ENCODE data around the gene COPS2. TPM values are rescaled to one million over a fixed set of nuclear protein-coding genes. Genes with fewer than 3 reads are reported as not detected.

The COPS2 gene
- total and polyA plus RNA-seq, 9 of the 15 experiments (the other 6 are each of a cell fraction or from before 2014, with no cell fraction given), result 66.4 to 154 (median 117) TPM

DNA sequence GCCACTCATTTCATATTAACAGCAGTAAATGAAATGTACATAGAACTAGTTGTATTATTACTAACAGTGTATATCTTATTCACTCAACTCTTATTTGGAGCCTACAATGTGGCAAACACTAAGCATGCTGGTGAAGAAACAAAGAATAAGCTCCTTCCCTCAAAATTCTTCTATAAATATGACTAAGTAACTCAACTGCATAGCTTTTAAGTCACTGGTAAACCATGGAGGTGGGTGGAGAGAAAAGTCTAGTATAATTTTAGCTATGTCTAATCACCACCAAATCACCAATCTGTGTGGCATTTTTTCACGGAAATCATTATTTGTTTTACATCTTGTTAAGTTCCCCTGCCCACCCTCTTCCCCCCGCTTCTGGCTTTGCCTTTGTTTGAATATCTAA lies 17.5 kb downstream of the COPS2 start:
- WGBS (ENCODE audit: insufficient coverage, low coverage, missing lambda C conversion rate), result 76% methylated on average over 2 of the region's 2 CpGs
- no peaks in the 10 kb centered on the region for H3K27me3 ChIP-seq (ENCODE audit: control insufficient read depth in 2 of 2, insufficient read depth in 2 of 2, low read length in 2 of 2)
- DNase-seq (ENCODE audit: extremely low read depth in 1 of 4, low spot score in 3 of 4) (no peak), FAIRE-seq (no peak), ATAC-seq (no peak)
- in situ Hi-C loops (cut with MboI), result no loop called here
- no peaks in the 10 kb centered on the region for H3K9me3 ChIP-seq (replicated peaks; ENCODE audit: control insufficient read depth, insufficient read depth, low read depth, low read length)
- H3K27ac ChIP-seq (ENCODE audit: extremely low read depth, low read depth, low read length), result no peak overlapping the region
- peaks cover 30% of the 10 kb centered on the region; the same call in 2 of the 3 replicates for H3K79me2 ChIP-seq (ENCODE audit: control insufficient read depth, insufficient read depth, low read length)
- POLR2A ChIA-PET, result interaction anchor here (0.7 kb wide), 1 partner anchor 15 kb away, joined by 3 read pairs; no protein-coding TSS in a partner anchor
- H2AFZ ChIP-seq (ENCODE audit: low read depth, low read length), result no peak overlapping the region
- H3K36me3 ChIP-seq (ENCODE audit: control insufficient read depth, insufficient read depth, low read length), result peaks cover 95% of the 10 kb centered on the region
- BruUV-seq (replicated peaks), result no TSS peak
- intact Hi-C loops (cut with micrococcal nuclease), result no loop called here
- H3K9me1 ChIP-seq (ENCODE audit: control insufficient read depth, insufficient read depth, low read length), result no peaks in the 10 kb centered on the region
- H3K4me1 ChIP-seq (replicated peaks in 1 of 2; ENCODE audit: control insufficient read depth in 2 of 2, insufficient read depth in 2 of 2, low read length in 2 of 2), result no peaks in the 10 kb centered on the region
- no peaks in the 10 kb centered on the region for H4K20me1 ChIP-seq (replicated peaks; ENCODE audit: control insufficient read depth, insufficient read depth, low read length)
- no peak overlapping the region for H3K4me3 ChIP-seq
- CTCF ChIA-PET (ENCODE audit: low intra/inter-chr PET ratio), result no interaction called here
- no peak overlapping the region for H3K9ac ChIP-seq (ENCODE audit: insufficient read depth in 1 of 2, low read depth in 2 of 2, low read length in 2 of 2)
- no peak overlapping the region for H3K4me2 ChIP-seq (ENCODE audit: insufficient read depth, low read length)
- no peak for TF ChIP-seq SP1 (CRISPR knock-in tag; IDR thresholded peaks at IDR 0.05)
- no peak for TF ChIP-seq TBL1XR1 (IDR thresholded peaks at IDR 0.05; ENCODE audit: low read length in 2 of 2)
- TF ChIP-seq SAFB2 (IDR thresholded peaks at IDR 0.05; ENCODE audit: borderline replicate concordance, low read depth, low read length, severe bottlenecking), result no peak
- TF ChIP-seq EP300 (IDR thresholded peaks at IDR 0.05; ENCODE audit: low read length), result no peak
- no peak for TF ChIP-seq KLF1 (tag; IDR thresholded peaks at IDR 0.05)
- TF ChIP-seq, protein P1, sequence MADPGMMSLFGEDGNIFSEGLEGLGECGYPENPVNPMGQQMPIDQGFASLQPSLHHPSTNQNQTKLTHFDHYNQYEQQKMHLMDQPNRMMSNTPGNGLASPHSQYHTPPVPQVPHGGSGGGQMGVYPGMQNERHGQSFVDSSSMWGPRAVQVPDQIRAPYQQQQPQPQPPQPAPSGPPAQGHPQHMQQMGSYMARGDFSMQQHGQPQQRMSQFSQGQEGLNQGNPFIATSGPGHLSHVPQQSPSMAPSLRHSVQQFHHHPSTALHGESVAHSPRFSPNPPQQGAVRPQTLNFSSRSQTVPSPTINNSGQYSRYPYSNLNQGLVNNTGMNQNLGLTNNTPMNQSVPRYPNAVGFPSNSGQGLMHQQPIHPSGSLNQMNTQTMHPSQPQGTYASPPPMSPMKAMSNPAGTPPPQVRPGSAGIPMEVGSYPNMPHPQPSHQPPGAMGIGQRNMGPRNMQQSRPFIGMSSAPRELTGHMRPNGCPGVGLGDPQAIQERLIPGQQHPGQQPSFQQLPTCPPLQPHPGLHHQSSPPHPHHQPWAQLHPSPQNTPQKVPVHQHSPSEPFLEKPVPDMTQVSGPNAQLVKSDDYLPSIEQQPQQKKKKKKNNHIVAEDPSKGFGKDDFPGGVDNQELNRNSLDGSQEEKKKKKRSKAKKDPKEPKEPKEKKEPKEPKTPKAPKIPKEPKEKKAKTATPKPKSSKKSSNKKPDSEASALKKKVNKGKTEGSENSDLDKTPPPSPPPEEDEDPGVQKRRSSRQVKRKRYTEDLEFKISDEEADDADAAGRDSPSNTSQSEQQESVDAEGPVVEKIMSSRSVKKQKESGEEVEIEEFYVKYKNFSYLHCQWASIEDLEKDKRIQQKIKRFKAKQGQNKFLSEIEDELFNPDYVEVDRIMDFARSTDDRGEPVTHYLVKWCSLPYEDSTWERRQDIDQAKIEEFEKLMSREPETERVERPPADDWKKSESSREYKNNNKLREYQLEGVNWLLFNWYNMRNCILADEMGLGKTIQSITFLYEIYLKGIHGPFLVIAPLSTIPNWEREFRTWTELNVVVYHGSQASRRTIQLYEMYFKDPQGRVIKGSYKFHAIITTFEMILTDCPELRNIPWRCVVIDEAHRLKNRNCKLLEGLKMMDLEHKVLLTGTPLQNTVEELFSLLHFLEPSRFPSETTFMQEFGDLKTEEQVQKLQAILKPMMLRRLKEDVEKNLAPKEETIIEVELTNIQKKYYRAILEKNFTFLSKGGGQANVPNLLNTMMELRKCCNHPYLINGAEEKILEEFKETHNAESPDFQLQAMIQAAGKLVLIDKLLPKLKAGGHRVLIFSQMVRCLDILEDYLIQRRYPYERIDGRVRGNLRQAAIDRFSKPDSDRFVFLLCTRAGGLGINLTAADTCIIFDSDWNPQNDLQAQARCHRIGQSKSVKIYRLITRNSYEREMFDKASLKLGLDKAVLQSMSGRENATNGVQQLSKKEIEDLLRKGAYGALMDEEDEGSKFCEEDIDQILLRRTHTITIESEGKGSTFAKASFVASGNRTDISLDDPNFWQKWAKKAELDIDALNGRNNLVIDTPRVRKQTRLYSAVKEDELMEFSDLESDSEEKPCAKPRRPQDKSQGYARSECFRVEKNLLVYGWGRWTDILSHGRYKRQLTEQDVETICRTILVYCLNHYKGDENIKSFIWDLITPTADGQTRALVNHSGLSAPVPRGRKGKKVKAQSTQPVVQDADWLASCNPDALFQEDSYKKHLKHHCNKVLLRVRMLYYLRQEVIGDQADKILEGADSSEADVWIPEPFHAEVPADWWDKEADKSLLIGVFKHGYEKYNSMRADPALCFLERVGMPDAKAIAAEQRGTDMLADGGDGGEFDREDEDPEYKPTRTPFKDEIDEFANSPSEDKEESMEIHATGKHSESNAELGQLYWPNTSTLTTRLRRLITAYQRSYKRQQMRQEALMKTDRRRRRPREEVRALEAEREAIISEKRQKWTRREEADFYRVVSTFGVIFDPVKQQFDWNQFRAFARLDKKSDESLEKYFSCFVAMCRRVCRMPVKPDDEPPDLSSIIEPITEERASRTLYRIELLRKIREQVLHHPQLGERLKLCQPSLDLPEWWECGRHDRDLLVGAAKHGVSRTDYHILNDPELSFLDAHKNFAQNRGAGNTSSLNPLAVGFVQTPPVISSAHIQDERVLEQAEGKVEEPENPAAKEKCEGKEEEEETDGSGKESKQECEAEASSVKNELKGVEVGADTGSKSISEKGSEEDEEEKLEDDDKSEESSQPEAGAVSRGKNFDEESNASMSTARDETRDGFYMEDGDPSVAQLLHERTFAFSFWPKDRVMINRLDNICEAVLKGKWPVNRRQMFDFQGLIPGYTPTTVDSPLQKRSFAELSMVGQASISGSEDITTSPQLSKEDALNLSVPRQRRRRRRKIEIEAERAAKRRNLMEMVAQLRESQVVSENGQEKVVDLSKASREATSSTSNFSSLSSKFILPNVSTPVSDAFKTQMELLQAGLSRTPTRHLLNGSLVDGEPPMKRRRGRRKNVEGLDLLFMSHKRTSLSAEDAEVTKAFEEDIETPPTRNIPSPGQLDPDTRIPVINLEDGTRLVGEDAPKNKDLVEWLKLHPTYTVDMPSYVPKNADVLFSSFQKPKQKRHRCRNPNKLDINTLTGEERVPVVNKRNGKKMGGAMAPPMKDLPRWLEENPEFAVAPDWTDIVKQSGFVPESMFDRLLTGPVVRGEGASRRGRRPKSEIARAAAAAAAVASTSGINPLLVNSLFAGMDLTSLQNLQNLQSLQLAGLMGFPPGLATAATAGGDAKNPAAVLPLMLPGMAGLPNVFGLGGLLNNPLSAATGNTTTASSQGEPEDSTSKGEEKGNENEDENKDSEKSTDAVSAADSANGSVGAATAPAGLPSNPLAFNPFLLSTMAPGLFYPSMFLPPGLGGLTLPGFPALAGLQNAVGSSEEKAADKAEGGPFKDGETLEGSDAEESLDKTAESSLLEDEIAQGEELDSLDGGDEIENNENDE (IDR thresholded peaks at IDR 0.05; ENCODE audit: low read depth, low read length), result no peak
- TF ChIP-seq ZNF41 (CRISPR knock-in tag; conservative IDR thresholded peaks at IDR 0.05), result no peak
- TF ChIP-seq PTRF (tag; IDR thresholded peaks at IDR 0.05), result no peak
- TF ChIP-seq ZNF197 (CRISPR knock-in tag; IDR thresholded peaks at IDR 0.05; ENCODE audit: low read depth), result no peak
- no peak for TF ChIP-seq ZNF639 (CRISPR knock-in tag; conservative IDR thresholded peaks at IDR 0.05 in 1 of 2, IDR thresholded peaks at IDR 0.05 in 1 of 2)
- no peak for TF ChIP-seq CBX5 (IDR thresholded peaks at IDR 0.05; ENCODE audit: borderline replicate concordance, low read depth)
